ENCODE measurements around the gene AEBP1. TPM values are rescaled to one million over a fixed set of nuclear protein-coding genes. Genes with fewer than 3 reads are reported as not detected.
A peak's percentile ranks its signal among the peaks of the same experiment; 100 is the strongest.

Gene AEBP1
- total RNA-seq, 2 experiments from 2014 or later = 35.0 to 64.2 TPM

DNA sequence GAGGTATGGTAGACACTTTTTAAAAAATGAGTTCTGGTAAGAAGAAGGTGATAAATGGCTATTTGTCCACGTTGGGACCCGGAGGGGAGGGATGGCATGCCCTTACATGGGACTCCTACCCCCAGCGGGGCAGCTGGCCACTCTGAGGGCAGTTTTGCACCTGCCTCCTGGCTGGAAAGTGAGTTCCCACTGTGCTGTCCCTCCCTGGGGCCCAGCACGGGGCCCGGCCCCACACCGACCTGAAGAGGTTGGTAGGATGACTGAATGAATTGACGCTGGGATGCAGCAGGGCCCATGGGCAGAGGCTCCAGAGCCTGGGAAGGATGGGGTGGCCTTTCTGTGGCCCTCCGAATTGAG, 601 bp upstream of the AEBP1 start:
- peaks cover 75% of the 10 kb centered on the region for H3K4me1 ChIP-seq (ENCODE audit: insufficient read depth, low read length, poor library complexity, severe bottlenecking)
- no TSS peak for BruUV-seq (replicated peaks)
- CTCF ChIA-PET (ENCODE audit: unreplicated experiment) = no interaction called here
- POLR2A ChIA-PET = interaction anchor here (1.2 kb wide), 1 partner anchor 18 kb away, joined by 5 read pairs; no protein-coding TSS in a partner anchor
- intact Hi-C loops (cut with micrococcal nuclease; ENCODE audit: unreplicated experiment) = no loop called here
- DNase-seq (ENCODE audit: low spot score) = no peak
- H3K4me2 ChIP-seq (ENCODE audit: low read length) = peak overlapping the region; percentile 71
- no peaks in the 10 kb centered on the region for H3K9me2 ChIP-seq (ENCODE audit: insufficient read depth, low read length)
- no peak overlapping the region for H2AFZ ChIP-seq (ENCODE audit: low read length)
- peak overlapping the region; percentile 98 for H3K27ac ChIP-seq (ENCODE audit: low read depth, low read length, poor library complexity, severe bottlenecking)
- no peak for TF ChIP-seq EZH2phosphoT487 (IDR thresholded peaks at IDR 0.05; ENCODE audit: borderline replicate concordance, low read depth, low read length)
- TF ChIP-seq, protein P1, sequence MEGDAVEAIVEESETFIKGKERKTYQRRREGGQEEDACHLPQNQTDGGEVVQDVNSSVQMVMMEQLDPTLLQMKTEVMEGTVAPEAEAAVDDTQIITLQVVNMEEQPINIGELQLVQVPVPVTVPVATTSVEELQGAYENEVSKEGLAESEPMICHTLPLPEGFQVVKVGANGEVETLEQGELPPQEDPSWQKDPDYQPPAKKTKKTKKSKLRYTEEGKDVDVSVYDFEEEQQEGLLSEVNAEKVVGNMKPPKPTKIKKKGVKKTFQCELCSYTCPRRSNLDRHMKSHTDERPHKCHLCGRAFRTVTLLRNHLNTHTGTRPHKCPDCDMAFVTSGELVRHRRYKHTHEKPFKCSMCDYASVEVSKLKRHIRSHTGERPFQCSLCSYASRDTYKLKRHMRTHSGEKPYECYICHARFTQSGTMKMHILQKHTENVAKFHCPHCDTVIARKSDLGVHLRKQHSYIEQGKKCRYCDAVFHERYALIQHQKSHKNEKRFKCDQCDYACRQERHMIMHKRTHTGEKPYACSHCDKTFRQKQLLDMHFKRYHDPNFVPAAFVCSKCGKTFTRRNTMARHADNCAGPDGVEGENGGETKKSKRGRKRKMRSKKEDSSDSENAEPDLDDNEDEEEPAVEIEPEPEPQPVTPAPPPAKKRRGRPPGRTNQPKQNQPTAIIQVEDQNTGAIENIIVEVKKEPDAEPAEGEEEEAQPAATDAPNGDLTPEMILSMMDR (conservative IDR thresholded peaks at IDR 0.05; ENCODE audit: low read length) = no peak
- no peaks in the 10 kb centered on the region for H3K79me2 ChIP-seq (ENCODE audit: insufficient read depth, low read depth, low read length)
- peak overlapping the region; percentile 62 for H3K4me3 ChIP-seq (ENCODE audit: low read depth, low read length, poor library complexity, severe bottlenecking)
- H3K36me3 ChIP-seq (ENCODE audit: insufficient read depth, low read length) = no peaks in the 10 kb centered on the region
- H3K9me3 ChIP-seq (ENCODE audit: low read length) = no peaks in the 10 kb centered on the region
- H4K20me1 ChIP-seq (ENCODE audit: insufficient read depth, low read length) = no peaks in the 10 kb centered on the region

DNA sequence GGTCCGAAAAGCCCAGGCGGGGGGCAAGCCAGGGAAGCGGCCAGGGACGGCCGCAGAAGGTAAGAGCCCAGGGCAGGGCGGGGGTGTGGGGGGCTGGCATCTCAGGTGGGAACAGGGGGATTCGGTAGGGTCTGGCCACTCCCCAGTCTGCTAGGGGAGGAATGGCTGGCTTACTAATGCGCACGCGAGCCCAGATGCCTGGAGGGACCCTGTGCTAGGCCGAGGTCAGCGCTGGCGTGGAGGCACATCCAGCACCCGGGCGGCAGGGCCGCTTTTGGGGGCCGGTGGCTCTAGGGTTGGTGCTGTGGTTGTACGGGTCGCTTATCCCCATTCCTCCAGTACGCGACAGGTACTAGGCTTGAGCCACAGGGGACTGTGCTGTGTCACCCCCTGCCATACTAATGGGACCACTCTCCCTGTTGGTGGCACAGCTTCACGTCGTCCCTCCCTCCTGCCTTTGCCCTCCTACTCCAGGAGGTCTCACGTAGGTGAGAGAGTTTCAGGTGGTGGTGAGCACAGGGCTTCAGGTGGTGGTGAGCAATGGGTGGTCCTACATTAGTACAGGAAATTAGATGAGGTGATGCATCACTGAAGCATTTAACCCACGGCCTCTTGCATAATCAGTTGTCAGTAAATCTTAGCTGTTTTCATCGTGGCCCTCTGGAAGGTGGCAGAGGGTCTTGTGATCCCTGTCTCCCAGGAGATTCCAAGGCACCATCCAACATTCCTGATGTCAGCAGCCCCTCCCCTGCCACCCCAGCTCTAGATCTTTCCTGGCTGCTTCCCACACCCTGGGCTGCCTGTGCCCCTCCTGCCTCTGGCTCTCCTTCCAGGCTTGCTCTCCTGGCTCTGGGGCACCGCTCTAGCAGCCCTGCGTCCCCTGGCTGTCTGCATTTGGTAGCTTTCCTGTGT, 971 bp downstream of the AEBP1 start:
- H3K4me2 ChIP-seq (ENCODE audit: low read length) = peak overlapping the region; percentile 68
- intact Hi-C loops (cut with micrococcal nuclease; ENCODE audit: unreplicated experiment) = no loop called here
- H3K9me2 ChIP-seq (ENCODE audit: insufficient read depth, low read length) = no peaks in the 10 kb centered on the region
- no TSS peak for BruUV-seq (replicated peaks)
- H3K9me3 ChIP-seq (ENCODE audit: low read length) = no peaks in the 10 kb centered on the region
- H3K36me3 ChIP-seq (ENCODE audit: insufficient read depth, low read length) = 0 out of 2 replicates have a peak, but pooled peaks cover 2% of the 10 kb centered on the region
- no peak for TF ChIP-seq EZH2phosphoT487 (IDR thresholded peaks at IDR 0.05; ENCODE audit: borderline replicate concordance, low read depth, low read length)
- TF ChIP-seq, protein P1 (conservative IDR thresholded peaks at IDR 0.05; ENCODE audit: low read length) = 0 out of 2 replicates have a peak, but pooled peaks have one; percentile 4
- no peaks in the 10 kb centered on the region for H4K20me1 ChIP-seq (ENCODE audit: insufficient read depth, low read length)
- H3K4me3 ChIP-seq (ENCODE audit: low read depth, low read length, poor library complexity, severe bottlenecking) = peak overlapping the region; percentile 70
- POLR2A ChIA-PET = interaction anchor here (0.7 to 1.5 kb wide), 2 partner anchors 10 to 18 kb away, joined by 3 to 5 read pairs; partner anchors contain the start of gene POLD2
- DNase-seq (ENCODE audit: low spot score) = no peak
- H3K27ac ChIP-seq (ENCODE audit: low read depth, low read length, poor library complexity, severe bottlenecking) = peak overlapping the region; percentile 46
- no peak overlapping the region; the same call in 1 of the 2 replicates for H2AFZ ChIP-seq (ENCODE audit: low read length)
- peaks cover 59% of the 10 kb centered on the region for H3K4me1 ChIP-seq (ENCODE audit: insufficient read depth, low read length, poor library complexity, severe bottlenecking)
- CTCF ChIA-PET (ENCODE audit: unreplicated experiment) = no interaction called here
- no peaks in the 10 kb centered on the region for H3K79me2 ChIP-seq (ENCODE audit: insufficient read depth, low read depth, low read length)

DNA sequence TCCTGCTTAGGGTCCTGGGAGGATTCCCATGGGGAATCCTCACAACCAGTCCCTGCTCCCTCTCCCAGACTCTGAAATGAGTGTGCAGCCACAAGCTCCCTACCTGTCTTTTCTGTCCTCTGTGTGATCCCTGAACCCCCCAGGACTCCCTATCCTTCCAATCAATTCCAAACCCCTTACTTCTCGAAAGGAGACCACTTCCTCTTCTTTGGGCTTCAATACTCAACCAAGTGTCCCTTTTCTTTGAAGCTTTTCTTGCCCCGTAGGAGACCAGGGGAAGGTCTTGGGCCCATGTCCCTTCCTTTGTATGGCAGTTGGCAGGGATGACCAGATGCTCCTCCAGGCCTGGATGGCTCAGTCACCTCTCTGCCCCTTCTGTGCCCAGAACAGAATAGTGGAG, 1.7 kb downstream of the AEBP1 start:
- ChIA-PET POLR2A (interaction anchor here (0.7 to 1.5 kb wide), 2 partner anchors 10 to 17 kb away, joined by 3 to 5 read pairs; partner anchors contain the start of gene POLD2), CTCF (ENCODE audit: unreplicated experiment) (no interaction called here)
- Histone ChIP-seq H2AFZ (ENCODE audit: low read length) (no peak overlapping the region), H3K4me2 (ENCODE audit: low read length) (peak overlapping the region; percentile 68), H3K9me3 (ENCODE audit: low read length) (no peaks in the 10 kb centered on the region), H3K36me3 (ENCODE audit: insufficient read depth, low read length) (peaks cover 9% of the 10 kb centered on the region; the same call in 1 of the 2 replicates), H3K4me3 (ENCODE audit: low read depth, low read length, poor library complexity, severe bottlenecking) (peak overlapping the region; percentile 70), H3K27ac (ENCODE audit: low read depth, low read length, poor library complexity, severe bottlenecking) (no peak overlapping the region), H3K9me2 (ENCODE audit: insufficient read depth, low read length) (no peaks in the 10 kb centered on the region), H4K20me1 (ENCODE audit: insufficient read depth, low read length) (no peaks in the 10 kb centered on the region), H3K4me1 (ENCODE audit: insufficient read depth, low read length, poor library complexity, severe bottlenecking) (peaks cover 52% of the 10 kb centered on the region), H3K79me2 (ENCODE audit: insufficient read depth, low read depth, low read length) (no peaks in the 10 kb centered on the region)
- no peak for DNase-seq (ENCODE audit: low spot score)
- no TSS peak for BruUV-seq (replicated peaks)
- TF ChIP-seq EZH2phosphoT487 (IDR thresholded peaks at IDR 0.05; ENCODE audit: borderline replicate concordance, low read depth, low read length) = no peak
- TF ChIP-seq, protein P1 (conservative IDR thresholded peaks at IDR 0.05; ENCODE audit: low read length) = no peak
- intact Hi-C loops (cut with micrococcal nuclease; ENCODE audit: unreplicated experiment) = no loop called here

Data from OCI-LY7 (cell line).